HCT116 (cell line): Measurements from ENCODE around the gene SOX1. TPM values are rescaled to one million over a fixed set of nuclear protein-coding genes. Genes with fewer than 3 reads are reported as not detected.

Source experiments
- ATAC-seq: fragments of 200-7000 bp; cut with Tn5 transposase; 2 replicates; pipeline ENCODE4 v1.9.1; 2020; ENCODE audit warnings: mild to moderate bottlenecking, moderate library complexity
- BruUV-seq: library from RNA; stranded (reverse); fragments of 400-500 nt; replicated peaks from 2 replicates; lab custom pipeline; 2021; lab: Mats Ljungman, UMichigan
- CTCF ChIA-PET: fragments of 300-600 bp; sonication (Branson Sonifier 250); formaldehyde crosslinking; loops from one replicate; lab custom pipeline; 2021; ENCODE audit warnings: antibody characterized with exemption; lab: Charles Lee
- POLR2A ChIA-PET: fragments of 300-600, 350-600 bp; sonication (Branson Sonifier 250); formaldehyde crosslinking; loops from one replicate; lab custom pipeline; 2021; ENCODE audit warnings: antibody characterized with exemption; lab: Charles Lee
- RAD21 ChIA-PET, 2 experiments: fragments of 300-600 bp; sonication (Branson Sonifier 250); formaldehyde crosslinking; loops; one replicate each; lab custom pipeline; 2023; ENCODE audit warnings: low total read pairs in 2 of 2; ENCODE audit not compliant: uncharacterized antibody in 2 of 2, unreplicated experiment in 2 of 2, low non-redundant PET in 1 of 2; lab: Charles Lee
- DNase-seq: peaks from one replicate; pipeline ENCODE4 v3.0.0-alpha.2; 2010; ENCODE audit warnings: low read depth, low spot score
- H2AFZ ChIP-seq: fragments of 200-600 bp; shearing (Covaris generic), sonication (generic); 2 replicates; pipeline ENCODE4 v1.6.1; 2017; ENCODE audit warnings: low read depth, mixed run types, mixed read lengths, antibody characterized with exemption, low read length; ENCODE audit not compliant: poor library complexity, severe bottlenecking
- H3K27ac ChIP-seq: 2 replicates; pipeline ENCODE4 v1.5.1; 2012; ENCODE audit warnings: low read depth, low read length
- H3K27me3 ChIP-seq: fragments of 200-600 bp; sonication (generic); 2 replicates; pipeline ENCODE4 v1.6.1; 2016; ENCODE audit warnings: mixed run types, low read length, mixed read lengths; ENCODE audit not compliant: insufficient read depth
- H3K36me3 ChIP-seq, 2 experiments: fragments of 200-500 bp in 1 of 2; fragments of 200-600 bp in 1 of 2; sonication (Bioruptor generic) in 1 of 2; sonication (generic) in 1 of 2; 2 replicates each; pipeline versions ENCODE4 v1.5.1 to v1.6.1; 2014 to 2016; ENCODE audit warnings: low read length in 2 of 2, inconsistent platforms in 1 of 2, mixed read lengths in 1 of 2, mixed run types in 1 of 2; ENCODE audit not compliant: insufficient read depth in 2 of 2, control insufficient read depth in 1 of 2
- H3K4me1 ChIP-seq, 2 experiments: fragments of 200-600 bp in 1 of 2; sonication (generic) in 1 of 2; 2 replicates each; pipeline versions ENCODE4 v1.5.1 to v1.6.1; 2012 to 2017; ENCODE audit warnings: low read length in 2 of 2, inconsistent platforms in 1 of 2, mild to moderate bottlenecking in 1 of 2, mixed read lengths in 1 of 2, mixed run types in 1 of 2, moderate library complexity in 1 of 2; ENCODE audit not compliant: insufficient read depth in 2 of 2, control insufficient read depth in 1 of 2
- H3K4me2 ChIP-seq: fragments of 200-600 bp; sonication (generic); 2 replicates; pipeline ENCODE4 v1.6.1; 2017; ENCODE audit warnings: mixed run types, low read length, mixed read lengths
- H3K4me3 ChIP-seq, 2 experiments: fragments of 200-600 bp in 1 of 2; sonication (generic) in 1 of 2; replicated peaks in 1 of 2; 2 replicates each; pipeline ENCODE4 v1.5.1; 2011 to 2016; ENCODE audit warnings: low read length in 2 of 2, control low read depth in 1 of 2, low read depth in 1 of 2, mild to moderate bottlenecking in 1 of 2, mixed read lengths in 1 of 2, mixed run types in 1 of 2
- H3K79me2 ChIP-seq: fragments of 200-600 bp; sonication (generic); 2 replicates; pipeline ENCODE4 v1.6.1; 2017; ENCODE audit warnings: mild to moderate bottlenecking, mixed run types, low read length, moderate library complexity, mixed read lengths; ENCODE audit not compliant: insufficient read depth
- H3K9ac ChIP-seq: fragments of 200-600 bp; sonication (generic); 2 replicates; pipeline ENCODE4 v1.6.1; 2016; ENCODE audit warnings: low read length, mixed read lengths
- H3K9me2 ChIP-seq: fragments of 200-600 bp; sonication (generic), shearing (Covaris generic); 2 replicates; pipeline ENCODE4 v1.6.1; 2017; ENCODE audit warnings: mixed run types, mild to moderate bottlenecking, moderate library complexity; ENCODE audit not compliant: insufficient read depth
- H3K9me3 ChIP-seq, 2 experiments: fragments of 200-500 bp in 1 of 2; fragments of 200-600 bp in 1 of 2; sonication (Bioruptor generic) in 1 of 2; sonication (generic) in 1 of 2; 2 replicates each; pipeline ENCODE4 v1.6.1; 2014 to 2017; ENCODE audit warnings: low read length in 2 of 2, mixed read lengths in 2 of 2, inconsistent platforms in 1 of 2, low read depth in 1 of 2, mild to moderate bottlenecking in 1 of 2, mixed run types in 1 of 2, moderate library complexity in 1 of 2; ENCODE audit not compliant: control insufficient read depth in 1 of 2, insufficient read depth in 1 of 2
- H4K20me1 ChIP-seq: fragments of 200-600 bp; sonication (generic), shearing (Covaris generic); 2 replicates; pipeline ENCODE4 v1.6.1; 2017; ENCODE audit warnings: mixed run types, mild to moderate bottlenecking, moderate library complexity; ENCODE audit not compliant: insufficient read depth
- CBX3 ChIP-seq: IDR thresholded peaks from 2 replicates; pipeline ENCODE4 v1.6.1; 2012; ENCODE audit warnings: low read depth
- CEBPB ChIP-seq: IDR thresholded peaks from 2 replicates; pipeline ENCODE4 v1.6.1; 2012; ENCODE audit warnings: low read depth
- EGR1 ChIP-seq: IDR thresholded peaks from 2 replicates; pipeline ENCODE4 v1.6.1; 2012; ENCODE audit warnings: low read depth
- EZH2phosphoT487 ChIP-seq: fragments of 200-600 bp; IDR thresholded peaks from 2 replicates; pipeline ENCODE4 v1.6.1; 2018; ENCODE audit warnings: antibody characterized with exemption, borderline replicate concordance
- FOSL1 ChIP-seq: IDR thresholded peaks from 2 replicates; pipeline ENCODE4 v1.6.1; 2012; ENCODE audit warnings: low read depth
- RAD21 ChIP-seq: IDR thresholded peaks from 2 replicates; pipeline ENCODE4 v1.6.1; 2012; ENCODE audit warnings: low read depth, mild to moderate bottlenecking
- SRF ChIP-seq: IDR thresholded peaks from 2 replicates; pipeline ENCODE4 v1.6.1; 2012; ENCODE audit warnings: low read depth
- TCF7L2 ChIP-seq: IDR thresholded peaks from 2 replicates; pipeline ENCODE4 v1.7.0; 2011; ENCODE audit warnings: borderline replicate concordance, inconsistent platforms; ENCODE audit not compliant: insufficient read depth, insufficient read length; ENCODE audit errors: extremely low read depth
- YY1 ChIP-seq: IDR thresholded peaks from 2 replicates; pipeline ENCODE4 v1.6.1; 2011; ENCODE audit warnings: low read length, low read depth, moderate library complexity, mild to moderate bottlenecking; ENCODE audit not compliant: insufficient replicate concordance; ENCODE audit errors: extremely low read depth
- ZFX ChIP-seq: fragments of 450-650 bp; IDR thresholded peaks from 2 replicates; pipeline ENCODE4 v1.6.1; 2017
- intact Hi-C: fragments of 100-400 bp; cut with micrococcal nuclease; formaldehyde crosslinking; loops from 2 replicates; pipeline ENCODE4 v1.10.0; 2022
- total RNA-seq: library from RNA; stranded (reverse); gene quantifications from one replicate; pipeline ENCODE4 v1.2.1, GENCODE V29; 2021; ENCODE audit not compliant: unreplicated experiment
- TF ChIP-seq, protein P1 (sequence below), 3 experiments: fragments of 200-600 bp in 1 of 3; sonication (generic) in 1 of 3; IDR thresholded peaks in 2 of 3; conservative IDR thresholded peaks in 1 of 3; 2 replicates each; pipeline ENCODE4 v1.5.1; 2012 to 2017; ENCODE audit warnings: low read depth in 2 of 3, low read length in 2 of 3, antibody characterized with exemption in 1 of 3, borderline replicate concordance in 1 of 3, control low read depth in 1 of 3, mild to moderate bottlenecking in 1 of 3, mixed read lengths in 1 of 3, mixed run types in 1 of 3, moderate library complexity in 1 of 3; ENCODE audit not compliant: insufficient read depth in 1 of 3

Gene SOX1
- total RNA-seq, 1 experiment from 2014 or later, result not detected

DNA sequence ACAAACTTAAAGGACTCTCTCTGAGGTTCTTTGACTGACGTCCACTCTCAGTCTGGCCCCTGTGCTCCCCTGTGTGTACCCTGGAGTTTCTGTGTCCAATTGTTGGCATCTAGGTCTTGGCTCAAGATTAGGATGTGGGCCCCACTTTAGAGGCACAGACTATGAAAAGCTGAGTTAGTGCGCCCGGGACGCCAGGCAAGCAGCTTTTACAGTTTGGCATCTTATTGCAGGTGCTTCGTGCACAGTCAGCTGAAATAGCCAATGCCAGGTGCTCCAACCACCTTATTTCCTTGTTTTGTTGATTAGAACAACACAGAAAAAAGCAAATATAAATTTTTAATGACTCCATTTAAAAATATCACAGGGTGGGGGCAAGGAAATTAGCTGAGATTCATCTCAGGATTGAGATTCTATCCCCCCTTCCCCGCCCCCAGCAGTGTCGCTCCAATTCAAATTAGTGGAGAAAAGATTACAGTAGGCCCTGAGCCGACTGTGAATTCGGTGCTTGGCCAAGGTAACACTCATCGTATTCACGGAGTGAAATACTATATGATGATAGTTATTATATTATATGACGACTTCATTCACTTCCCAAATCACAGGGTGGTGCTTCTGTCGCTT is 4.3 kb downstream of the SOX1 start:
- intact Hi-C loops, result no loop called here
- no peaks in the 10 kb centered on the region for H3K27me3 ChIP-seq
- no peak overlapping the region for H2AFZ ChIP-seq
- H3K4me3 ChIP-seq, result no peak overlapping the region
- ChIA-PET POLR2A (no interaction called here), CTCF (no interaction called here), RAD21 (no interaction called here)
- H3K79me2 ChIP-seq, result no peaks in the 10 kb centered on the region
- H3K36me3 ChIP-seq, result no peaks in the 10 kb centered on the region
- no peak overlapping the region for H3K4me2 ChIP-seq
- no peaks in the 10 kb centered on the region for H4K20me1 ChIP-seq
- no peak overlapping the region for H3K27ac ChIP-seq
- TF ChIP-seq YY1 (no peak), FOSL1 (no peak), CEBPB (no peak), EGR1 (no peak), TCF7L2 (no peak), EZH2phosphoT487 (no peak), ZFX (no peak), RAD21 (no peak), SRF (no peak), CBX3 (no peak)
- TF ChIP-seq, protein P1, sequence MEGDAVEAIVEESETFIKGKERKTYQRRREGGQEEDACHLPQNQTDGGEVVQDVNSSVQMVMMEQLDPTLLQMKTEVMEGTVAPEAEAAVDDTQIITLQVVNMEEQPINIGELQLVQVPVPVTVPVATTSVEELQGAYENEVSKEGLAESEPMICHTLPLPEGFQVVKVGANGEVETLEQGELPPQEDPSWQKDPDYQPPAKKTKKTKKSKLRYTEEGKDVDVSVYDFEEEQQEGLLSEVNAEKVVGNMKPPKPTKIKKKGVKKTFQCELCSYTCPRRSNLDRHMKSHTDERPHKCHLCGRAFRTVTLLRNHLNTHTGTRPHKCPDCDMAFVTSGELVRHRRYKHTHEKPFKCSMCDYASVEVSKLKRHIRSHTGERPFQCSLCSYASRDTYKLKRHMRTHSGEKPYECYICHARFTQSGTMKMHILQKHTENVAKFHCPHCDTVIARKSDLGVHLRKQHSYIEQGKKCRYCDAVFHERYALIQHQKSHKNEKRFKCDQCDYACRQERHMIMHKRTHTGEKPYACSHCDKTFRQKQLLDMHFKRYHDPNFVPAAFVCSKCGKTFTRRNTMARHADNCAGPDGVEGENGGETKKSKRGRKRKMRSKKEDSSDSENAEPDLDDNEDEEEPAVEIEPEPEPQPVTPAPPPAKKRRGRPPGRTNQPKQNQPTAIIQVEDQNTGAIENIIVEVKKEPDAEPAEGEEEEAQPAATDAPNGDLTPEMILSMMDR (IDR thresholded peaks at IDR 0.05 in 2 of 3, conservative IDR thresholded peaks at IDR 0.05 in 1 of 3; ENCODE audit: borderline replicate concordance in 1 of 3, insufficient read depth in 1 of 3, low read depth in 2 of 3, low read length in 2 of 3), result no peak
- no peaks in the 10 kb centered on the region for H3K9me3 ChIP-seq
- no peaks in the 10 kb centered on the region for H3K9me2 ChIP-seq
- BruUV-seq, result no TSS peak
- no peak for DNase-seq
- no peak overlapping the region for H3K9ac ChIP-seq
- no peaks in the 10 kb centered on the region for H3K4me1 ChIP-seq
- ATAC-seq, result no peak
